Endothelial cell of umbilical vein (primary cell): ENCODE data around the gene ROPN1B. TPM values are rescaled to one million over a fixed set of nuclear protein-coding genes. Genes with fewer than 3 reads are reported as not detected.
"Not testable (repeated sequence)": the region's sequence is repeated elsewhere in the genome, so short reads cannot be mapped to it uniquely, and the experiment has no call there.

ENCODE experiments used
- BruUV-seq: library from RNA; stranded (reverse); fragments of 400-500 nt; replicated peaks from 2 replicates; lab custom pipeline; 2021; lab: Mats Ljungman, UMichigan
- CTCF ChIA-PET: fragments of 300-600, 350-600 bp; sonication (Branson Sonifier 250); formaldehyde crosslinking; loops from one replicate; lab custom pipeline; 2021; ENCODE audit warnings: antibody characterized with exemption, inconsistent platforms; lab: Charles Lee
- POLR2A ChIA-PET: fragments of 300-600, 350-600 bp; sonication (Branson Sonifier 250); formaldehyde crosslinking; loops from one replicate; lab custom pipeline; 2021; ENCODE audit warnings: antibody characterized with exemption, inconsistent platforms; lab: Charles Lee
- DNase-seq: peaks from one replicate; pipeline ENCODE4 v3.0.0-alpha.2; 2011; ENCODE audit warnings: low read depth, low spot score
- FAIRE-seq: peaks from 2 replicates; lab custom pipeline; 2011; peaks lifted over from hg19 to GRCh38; lab: Jason Lieb, UNC
- H2AFZ ChIP-seq: 2 replicates; pipeline ENCODE4 v1.6.0; 2012; ENCODE audit warnings: low read depth, low read length, control low read depth, inconsistent platforms
- H3K27ac ChIP-seq: 2 replicates; pipeline ENCODE4 v1.5.1; 2011; ENCODE audit warnings: low read depth, mild to moderate bottlenecking, control low read depth, low read length, moderate library complexity; ENCODE audit not compliant: insufficient read depth
- H3K27me3 ChIP-seq, 2 experiments: 2 replicates each; pipeline versions ENCODE4 v1.6.0 to v1.6.1; 2011; ENCODE audit warnings: low read length in 2 of 2, mixed read lengths in 1 of 2; ENCODE audit not compliant: control insufficient read depth in 2 of 2, insufficient read depth in 2 of 2
- H3K36me3 ChIP-seq, 2 experiments: 2 replicates in 1 of 2; 3 replicates in 1 of 2; pipeline ENCODE4 v1.5.1; 2011; ENCODE audit warnings: low read length in 2 of 2, mild to moderate bottlenecking in 1 of 2, moderate library complexity in 1 of 2; ENCODE audit not compliant: control insufficient read depth in 2 of 2, insufficient read depth in 2 of 2; ENCODE audit errors: extremely low read depth in 1 of 2
- H3K4me1 ChIP-seq: 3 replicates; pipeline ENCODE4 v1.5.1; 2011; ENCODE audit warnings: mild to moderate bottlenecking, low read length; ENCODE audit not compliant: control insufficient read depth, insufficient read depth; ENCODE audit errors: extremely low read depth
- H3K4me2 ChIP-seq: 2 replicates; pipeline ENCODE4 v1.6.1; 2011; ENCODE audit warnings: low read length, control low read depth, mixed read lengths; ENCODE audit not compliant: insufficient read depth
- H3K4me3 ChIP-seq, 3 experiments: fragments of 200-600 bp in 1 of 3; sonication (generic), shearing (Covaris generic) in 1 of 3; replicated peaks in 1 of 3; 2 replicates each; pipeline ENCODE4 v1.5.1; 2011 to 2016; ENCODE audit warnings: control low read depth in 3 of 3, low read length in 3 of 3, mild to moderate bottlenecking in 2 of 3, inconsistent platforms in 1 of 3, low read depth in 1 of 3, moderate library complexity in 1 of 3; ENCODE audit not compliant: insufficient read depth in 1 of 3
- H3K79me2 ChIP-seq: 2 replicates; pipeline ENCODE4 v1.6.0; 2012; ENCODE audit warnings: low read length, inconsistent platforms; ENCODE audit not compliant: control insufficient read depth, insufficient read depth
- H3K9ac ChIP-seq: replicated peaks from 2 replicates; pipeline ENCODE3; 2011; ENCODE audit warnings: low read length, control low read depth; ENCODE audit not compliant: insufficient read depth; ENCODE audit errors: extremely low read depth
- H3K9me1 ChIP-seq: replicated peaks from 3 replicates; pipeline ENCODE4 v1.6.0; 2011; ENCODE audit warnings: mild to moderate bottlenecking, low read length; ENCODE audit not compliant: control insufficient read depth, insufficient read depth; ENCODE audit errors: extremely low read depth
- H3K9me3 ChIP-seq: replicated peaks from 2 replicates; pipeline ENCODE4 v1.5.1; 2012; ENCODE audit warnings: low read length, inconsistent platforms; ENCODE audit not compliant: control insufficient read depth, insufficient read depth
- H4K20me1 ChIP-seq: replicated peaks from 2 replicates; pipeline ENCODE3; 2011; ENCODE audit warnings: mild to moderate bottlenecking, low read length; ENCODE audit not compliant: control insufficient read depth, insufficient read depth; ENCODE audit errors: extremely low read depth
- dilution Hi-C: fragments of 300-500 bp; cut with MboI; formaldehyde crosslinking; loops from one replicate; pipeline ENCODE4 v1.15.0; 2019; ENCODE audit warnings: low sequenced_read_pairs; ENCODE audit not compliant: extremely low pct_ligation_motif_present
- intact Hi-C: fragments of 100-400 bp; cut with micrococcal nuclease; formaldehyde crosslinking; loops from one replicate; pipeline ENCODE4 v1.10.0; 2022
- polyA plus RNA-seq, 4 experiments: library from polyadenylated mRNA; depleted of rRNA in 3 of 4; stranded (reverse) in 3 of 4; unstranded in 1 of 4; fragments of >200 nt; gene quantifications; 2 replicates each; pipeline versions ENCODE4 v1.2.1 to v1.2.3, GENCODE V29; 2011 to 2012; ENCODE audit warnings: missing spikeins in 1 of 4
- total RNA-seq: library from RNA; stranded (reverse); gene quantifications from 2 replicates; pipeline ENCODE4 v1.2.3, GENCODE V29; 2021

ROPN1B gene
- total and polyA plus RNA-seq, 2 donors (not counting 3 experiments of a cell fraction or from before 2014, with no cell fraction given): not detected

DNA sequence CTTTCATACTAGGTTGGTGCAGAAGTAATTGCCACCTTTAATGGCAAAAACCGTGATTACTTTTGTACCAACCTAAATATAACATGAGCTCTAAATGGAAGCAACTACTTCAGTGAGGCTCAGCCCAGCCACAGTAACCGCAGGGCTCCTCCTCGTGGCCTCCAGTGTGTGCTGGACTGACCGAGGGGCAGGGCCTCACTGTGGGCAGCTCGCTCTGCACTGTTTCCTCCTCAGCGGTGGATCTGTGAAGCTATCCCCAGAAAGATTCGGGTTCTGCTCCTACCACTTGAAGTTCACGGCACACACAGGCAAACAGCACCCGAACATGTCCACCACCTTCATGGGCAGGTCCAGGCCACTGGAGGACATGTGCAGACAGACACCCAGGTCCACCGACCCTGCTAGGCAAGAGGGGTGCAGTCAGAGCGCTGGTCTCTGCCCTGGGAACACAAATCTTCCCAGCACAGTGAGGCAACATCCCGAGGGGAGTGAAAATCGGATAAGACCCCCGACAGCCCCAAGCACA is 37.6 kb upstream of the ROPN1B start:
- DNase-seq, POLR2A ChIA-PET, H4K20me1 ChIP-seq, H3K4me2 ChIP-seq, H3K36me3 ChIP-seq, intact Hi-C loops, H3K27me3 ChIP-seq, H3K27ac ChIP-seq, FAIRE-seq, H3K9me3 ChIP-seq, H3K9ac ChIP-seq, H3K4me1 ChIP-seq, H3K9me1 ChIP-seq, H3K4me3 ChIP-seq, H3K79me2 ChIP-seq, dilution Hi-C loops, BruUV-seq, H2AFZ ChIP-seq: not testable (repeated sequence)
- CTCF ChIA-PET: interaction anchor here (1.1 to 1.4 kb wide), 2 partner anchors 10 to 165 kb away, joined by 3 read pairs; no protein-coding TSS in a partner anchor

DNA sequence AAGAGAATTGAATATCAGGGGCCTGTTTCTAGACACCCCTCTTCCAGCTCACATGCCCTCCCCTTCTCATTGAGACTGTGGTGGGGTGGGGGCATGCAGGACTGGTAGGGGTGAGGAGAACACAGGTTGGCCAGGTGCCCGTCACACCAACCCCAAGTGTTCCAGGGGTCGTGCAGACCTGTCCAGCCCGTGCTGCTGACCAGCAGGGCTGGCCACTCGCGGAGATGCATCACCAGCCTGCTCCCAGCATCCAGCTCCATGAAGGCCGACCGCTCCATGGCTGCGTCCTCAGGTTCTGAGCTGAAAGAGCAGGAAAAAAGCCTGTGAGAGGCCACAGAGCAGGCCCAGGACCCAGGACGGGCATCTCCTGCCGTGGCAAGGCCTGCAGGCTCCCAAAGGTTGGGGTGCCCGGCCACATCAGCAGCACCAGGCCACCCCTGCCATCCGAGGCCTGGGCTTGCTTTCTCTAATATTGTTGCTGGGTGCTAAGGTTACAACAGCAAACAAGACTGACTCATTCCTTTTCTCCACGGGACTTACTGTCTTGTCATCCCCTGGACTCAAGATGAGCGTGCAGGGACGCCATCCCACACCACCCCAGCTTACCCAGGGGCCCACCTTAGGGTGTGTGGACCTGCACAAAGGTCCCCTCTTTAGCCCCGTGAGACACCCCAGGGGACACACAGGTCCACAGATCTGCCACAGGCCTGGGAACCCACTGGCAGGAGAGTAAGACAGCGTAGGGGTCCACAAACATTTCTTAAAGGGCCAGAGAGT is 35.4 kb upstream of the ROPN1B start:
- dilution Hi-C loops, H4K20me1 ChIP-seq, H3K9me1 ChIP-seq, intact Hi-C loops, H3K4me2 ChIP-seq, H3K36me3 ChIP-seq, H3K4me3 ChIP-seq, H3K9ac ChIP-seq, H3K4me1 ChIP-seq, FAIRE-seq, H3K9me3 ChIP-seq, BruUV-seq, H3K27ac ChIP-seq, DNase-seq, POLR2A ChIA-PET, H3K27me3 ChIP-seq, H2AFZ ChIP-seq, H3K79me2 ChIP-seq: not testable (repeated sequence)
- CTCF ChIA-PET: interaction anchor here (1.2 kb wide), 1 partner anchor 167 kb away, joined by 4 read pairs; no protein-coding TSS in a partner anchor

DNA sequence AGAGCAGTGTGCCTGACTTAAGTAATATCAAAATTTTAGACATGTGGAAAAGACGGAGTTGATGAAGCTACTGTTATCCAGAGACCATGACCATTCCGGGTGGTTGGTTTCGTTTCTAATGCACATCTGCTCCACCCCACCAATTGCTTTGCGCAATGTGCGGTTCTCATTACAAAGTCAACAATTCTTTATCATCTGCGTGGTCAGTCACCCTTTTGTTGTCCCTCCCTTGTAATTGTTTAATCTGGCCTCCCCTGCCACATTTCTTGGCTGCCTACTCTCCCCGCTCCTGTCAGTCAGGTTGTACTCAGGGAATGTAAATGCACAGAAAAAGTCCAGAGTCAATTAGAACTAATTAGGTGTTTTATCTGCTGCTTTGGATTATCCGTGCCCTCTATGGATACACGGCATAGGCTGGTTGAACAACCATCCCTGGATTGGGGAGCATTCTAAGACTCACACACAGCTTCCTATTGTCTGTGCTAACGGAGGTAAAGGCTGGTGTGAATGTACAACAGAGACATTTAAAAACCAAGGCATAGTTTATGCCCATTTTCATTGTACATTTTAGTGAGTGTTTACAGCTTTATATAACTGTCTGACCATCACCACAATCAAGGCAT is 33.6 kb upstream of the ROPN1B start:
- H3K36me3 ChIP-seq, H3K9ac ChIP-seq, H3K9me3 ChIP-seq, H3K4me3 ChIP-seq, H3K27me3 ChIP-seq, BruUV-seq, H2AFZ ChIP-seq, H4K20me1 ChIP-seq, DNase-seq, dilution Hi-C loops, H3K4me1 ChIP-seq, intact Hi-C loops, H3K27ac ChIP-seq, POLR2A ChIA-PET, H3K9me1 ChIP-seq, H3K79me2 ChIP-seq: not testable (repeated sequence)
- H3K4me2 ChIP-seq: peak overlapping the region; percentile 31
- CTCF ChIA-PET: interaction anchor here (2.3 kb wide), 1 partner anchor 169 kb away, joined by 12 read pairs; no protein-coding TSS in a partner anchor
- peak; percentile 62 for FAIRE-seq
